Osteoblast (primary cell): Measurements from ENCODE around the gene XAGE2. TPM values are rescaled to one million over a fixed set of nuclear protein-coding genes. Genes with fewer than 3 reads are reported as not detected.

Experiments used
- DNase-seq: peaks from one replicate; pipeline ENCODE4 v3.0.0; 2011; ENCODE audit warnings: low spot score, mixed read lengths; ENCODE audit not compliant: insufficient read length; ENCODE audit errors: missing footprints
- H2AFZ ChIP-seq: 2 replicates; pipeline ENCODE4 v1.6.0; 2011; ENCODE audit warnings: mild to moderate bottlenecking, low read length
- H3K27ac ChIP-seq: 2 replicates; pipeline ENCODE4 v1.5.1; 2011; ENCODE audit warnings: mild to moderate bottlenecking, low read depth, low read length, moderate library complexity
- H3K27me3 ChIP-seq: 2 replicates; pipeline ENCODE4 v1.6.0; 2012; ENCODE audit warnings: mild to moderate bottlenecking, control low read depth, inconsistent platforms, low read length, moderate library complexity; ENCODE audit not compliant: insufficient read depth
- H3K36me3 ChIP-seq: 2 replicates; pipeline ENCODE4 v1.5.1; 2011; ENCODE audit warnings: mild to moderate bottlenecking, low read length, control low read depth, moderate library complexity; ENCODE audit not compliant: insufficient read depth
- H3K4me1 ChIP-seq: 2 replicates; pipeline ENCODE4 v1.5.1; 2011; ENCODE audit warnings: mild to moderate bottlenecking, low read length, control low read depth, moderate library complexity; ENCODE audit not compliant: insufficient read depth
- H3K4me2 ChIP-seq: 2 replicates; pipeline ENCODE4 v1.6.0; 2011; ENCODE audit warnings: mild to moderate bottlenecking, low read length; ENCODE audit not compliant: insufficient read depth
- H3K4me3 ChIP-seq: fragments of 200-600 bp; sonication (generic); 3 replicates; pipeline ENCODE4 v1.5.1; 2012; ENCODE audit warnings: mild to moderate bottlenecking, low read length, inconsistent platforms; ENCODE audit not compliant: insufficient read depth
- H3K79me2 ChIP-seq: 2 replicates; pipeline ENCODE4 v1.6.0; 2012; ENCODE audit warnings: mild to moderate bottlenecking, low read length, control low read depth, inconsistent platforms; ENCODE audit not compliant: insufficient read depth
- H3K9me3 ChIP-seq: 2 replicates; pipeline ENCODE4 v1.5.1; 2011; ENCODE audit warnings: low read depth, low read length, control low read depth
- H4K20me1 ChIP-seq: 2 replicates; pipeline ENCODE4 v1.6.0; 2012; ENCODE audit warnings: mild to moderate bottlenecking, low read length, control low read depth; ENCODE audit not compliant: insufficient read depth
- CTCF ChIP-seq: IDR thresholded peaks from 2 replicates; pipeline ENCODE4 v1.5.1; 2011; ENCODE audit warnings: mild to moderate bottlenecking, low read depth, low read length, moderate library complexity; ENCODE audit errors: extremely low read depth
- total RNA-seq: library from RNA; depleted of rRNA; stranded (reverse); fragments of >200 nt; gene quantifications from 2 replicates; pipeline ENCODE4 v1.2.3, GENCODE V29; 2012

The XAGE2 gene
- total RNA-seq, 1 donor: not detected

- no peaks in the 10 kb centered on the region for H3K4me1 ChIP-seq
- no peak overlapping the region for H3K4me2 ChIP-seq
- no peaks in the 10 kb centered on the region for H4K20me1 ChIP-seq
- peaks cover 12% of the 10 kb centered on the region for H3K27me3 ChIP-seq
- no peaks in the 10 kb centered on the region for H3K9me3 ChIP-seq
- no peak for TF ChIP-seq CTCF
- H3K27ac ChIP-seq: no peak overlapping the region
- no peak for DNase-seq
- no peak overlapping the region for H2AFZ ChIP-seq
- no peak overlapping the region for H3K4me3 ChIP-seq
- H3K79me2 ChIP-seq: no peaks in the 10 kb centered on the region
- H3K36me3 ChIP-seq: no peaks in the 10 kb centered on the region
Measured at GRCh38 chrX:52415304-52415703, 46.5 kb downstream of the XAGE2 start.

- no peak for DNase-seq
- no peak for TF ChIP-seq CTCF
- no peaks in the 10 kb centered on the region for H3K9me3 ChIP-seq
- no peaks in the 10 kb centered on the region for H3K36me3 ChIP-seq
- H2AFZ ChIP-seq: no peak overlapping the region
- no peaks in the 10 kb centered on the region for H3K4me1 ChIP-seq
- no peaks in the 10 kb centered on the region for H3K79me2 ChIP-seq
- no peak overlapping the region for H3K27ac ChIP-seq
- no peaks in the 10 kb centered on the region for H4K20me1 ChIP-seq
- peaks cover 17% of the 10 kb centered on the region for H3K27me3 ChIP-seq
- H3K4me3 ChIP-seq: no peak overlapping the region
- no peak overlapping the region for H3K4me2 ChIP-seq
Measured at GRCh38 chrX:52416816-52417215, 48.0 kb downstream of the XAGE2 start.

- Histone ChIP-seq H4K20me1 (no peaks in the 10 kb centered on the region), H3K79me2 (no peaks in the 10 kb centered on the region), H2AFZ (no peak overlapping the region), H3K4me3 (no peak overlapping the region), H3K27ac (no peak overlapping the region), H3K9me3 (no peaks in the 10 kb centered on the region), H3K27me3 (peaks cover 10% of the 10 kb centered on the region), H3K4me2 (no peak overlapping the region), H3K4me1 (peaks cover 26% of the 10 kb centered on the region), H3K36me3 (no peaks in the 10 kb centered on the region)
- peak; percentile 37 for DNase-seq
- TF ChIP-seq CTCF: no peak
Measured at GRCh38 chrX:52420824-52421443, 52.1 kb downstream of the XAGE2 start.

GRCh38 chrX:52422884-52423283 is 54.1 kb downstream of the XAGE2 start:
- peaks cover 26% of the 10 kb centered on the region for H3K4me1 ChIP-seq
- H3K4me2 ChIP-seq: peak overlapping the region; percentile 38
- no peaks in the 10 kb centered on the region for H3K36me3 ChIP-seq
- no peaks in the 10 kb centered on the region for H4K20me1 ChIP-seq
- H3K27ac ChIP-seq: no peak overlapping the region
- H3K9me3 ChIP-seq: no peaks in the 10 kb centered on the region
- DNase-seq: peak; percentile 54
- no peak overlapping the region for H2AFZ ChIP-seq
- no peak for TF ChIP-seq CTCF
- H3K27me3 ChIP-seq: peaks cover 8% of the 10 kb centered on the region
- no peaks in the 10 kb centered on the region for H3K79me2 ChIP-seq
- no peak overlapping the region for H3K4me3 ChIP-seq
